WERI-Rb-1 (cell line): ENCODE measurements around the gene CCDC187.

Source experiments
- DNase-seq: peaks from one replicate; pipeline ENCODE4 v3.0.0-alpha.2; 2020
- H3K27ac ChIP-seq: fragments of 250-450 bp; sonication (Bioruptor Pico); 2 replicates; pipeline ENCODE4 v1.5.1; 2020; ENCODE audit warnings: mild to moderate bottlenecking, moderate library complexity
- H3K27me3 ChIP-seq: fragments of 250-450 bp; sonication (Bioruptor Pico); 2 replicates; pipeline ENCODE4 v1.5.1; 2021; ENCODE audit warnings: mild to moderate bottlenecking, low read depth, moderate library complexity; ENCODE audit not compliant: insufficient read depth, severe bottlenecking
- H3K36me3 ChIP-seq: fragments of 250-450 bp; sonication (Bioruptor Pico); 2 replicates; pipeline ENCODE4 v1.5.1; 2020; ENCODE audit warnings: mild to moderate bottlenecking, moderate library complexity
- H3K4me3 ChIP-seq: 2 replicates; pipeline ENCODE4 v1.5.1; 2011; ENCODE audit warnings: low read depth, mild to moderate bottlenecking, control low read depth, low read length
- H3K9me3 ChIP-seq: fragments of 250-450 bp; sonication (Bioruptor Pico); 2 replicates; pipeline ENCODE4 v1.5.1; 2021; ENCODE audit warnings: mild to moderate bottlenecking, moderate library complexity; ENCODE audit not compliant: severe bottlenecking
- TF ChIP-seq, protein P1 (sequence below): IDR thresholded peaks from 2 replicates; pipeline ENCODE4 v1.5.1; 2011; ENCODE audit warnings: low read depth, mild to moderate bottlenecking, control low read depth, inconsistent platforms, low read length

CCDC187 gene

DNA sequence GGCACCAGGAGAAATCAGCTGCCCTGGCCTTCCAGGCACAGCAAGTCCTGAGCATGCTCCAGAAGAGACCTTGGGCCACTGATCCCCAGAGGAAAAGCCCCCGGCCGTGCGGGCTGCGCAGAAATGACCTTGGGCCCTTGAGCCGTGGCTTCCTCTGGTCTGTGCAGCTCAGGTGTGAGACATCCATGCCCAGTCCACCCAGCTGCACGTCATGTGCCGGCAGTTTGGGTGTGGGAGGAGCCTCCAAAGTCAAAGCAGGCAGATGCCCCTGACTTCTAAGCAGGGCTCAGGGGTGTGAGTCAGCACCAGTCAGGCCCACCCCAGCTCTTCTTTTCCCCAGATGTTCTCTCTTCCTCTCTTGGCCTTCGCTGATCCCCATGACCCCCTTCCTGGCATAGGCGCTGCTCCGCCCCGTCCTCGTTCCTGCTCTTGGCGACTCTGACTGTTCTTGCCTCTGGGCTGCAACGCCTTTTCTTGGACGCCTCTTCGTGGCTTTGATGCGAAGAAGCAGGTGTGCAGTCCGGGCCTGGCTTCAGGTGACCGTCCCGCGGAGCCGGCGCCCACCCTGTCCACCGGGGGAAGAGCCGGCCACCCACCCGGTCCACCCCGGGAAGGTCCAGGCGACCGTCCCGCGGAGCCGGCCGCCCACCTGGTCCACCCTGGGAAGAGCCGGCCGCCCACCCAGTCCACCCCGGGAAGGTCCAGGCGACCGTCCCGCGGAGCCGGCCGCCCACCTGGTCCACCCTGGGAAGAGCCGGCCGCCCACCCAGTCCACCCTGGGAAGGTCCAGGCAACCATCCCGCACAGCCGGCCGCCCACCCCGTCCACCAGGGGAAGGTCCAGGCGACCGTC is 52.4 kb downstream of the CCDC187 start:
- Histone ChIP-seq H3K27me3 (no peaks in the 10 kb centered on the region), H3K27ac (no peak overlapping the region), H3K9me3 (no peaks in the 10 kb centered on the region), H3K4me3 (no peak overlapping the region), H3K36me3 (no peaks in the 10 kb centered on the region)
- TF ChIP-seq, protein P1, sequence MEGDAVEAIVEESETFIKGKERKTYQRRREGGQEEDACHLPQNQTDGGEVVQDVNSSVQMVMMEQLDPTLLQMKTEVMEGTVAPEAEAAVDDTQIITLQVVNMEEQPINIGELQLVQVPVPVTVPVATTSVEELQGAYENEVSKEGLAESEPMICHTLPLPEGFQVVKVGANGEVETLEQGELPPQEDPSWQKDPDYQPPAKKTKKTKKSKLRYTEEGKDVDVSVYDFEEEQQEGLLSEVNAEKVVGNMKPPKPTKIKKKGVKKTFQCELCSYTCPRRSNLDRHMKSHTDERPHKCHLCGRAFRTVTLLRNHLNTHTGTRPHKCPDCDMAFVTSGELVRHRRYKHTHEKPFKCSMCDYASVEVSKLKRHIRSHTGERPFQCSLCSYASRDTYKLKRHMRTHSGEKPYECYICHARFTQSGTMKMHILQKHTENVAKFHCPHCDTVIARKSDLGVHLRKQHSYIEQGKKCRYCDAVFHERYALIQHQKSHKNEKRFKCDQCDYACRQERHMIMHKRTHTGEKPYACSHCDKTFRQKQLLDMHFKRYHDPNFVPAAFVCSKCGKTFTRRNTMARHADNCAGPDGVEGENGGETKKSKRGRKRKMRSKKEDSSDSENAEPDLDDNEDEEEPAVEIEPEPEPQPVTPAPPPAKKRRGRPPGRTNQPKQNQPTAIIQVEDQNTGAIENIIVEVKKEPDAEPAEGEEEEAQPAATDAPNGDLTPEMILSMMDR, result no peak
- no peak for DNase-seq

DNA sequence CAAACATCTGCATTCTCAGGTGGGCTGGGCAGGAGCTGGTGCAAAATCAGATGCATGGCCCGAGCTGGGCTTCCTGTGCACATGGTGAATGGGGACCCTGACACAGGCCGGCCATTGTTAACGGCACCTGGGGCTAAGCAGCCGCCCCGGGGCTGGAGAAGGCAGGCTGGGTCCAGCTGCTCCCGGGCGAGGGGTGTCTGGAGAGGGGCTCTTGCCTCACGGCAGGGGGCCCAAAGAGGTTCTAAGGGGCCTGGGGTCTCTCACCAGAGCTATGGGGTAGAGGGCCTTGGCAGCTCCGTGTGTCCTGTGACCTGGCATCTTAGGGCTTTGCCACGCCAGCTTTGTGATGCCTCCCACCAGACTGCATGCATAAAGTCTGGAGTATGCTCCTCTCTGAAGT is 53.2 kb downstream of the CCDC187 start:
- no peak for DNase-seq
- H3K27me3 ChIP-seq, result no peaks in the 10 kb centered on the region
- H3K9me3 ChIP-seq, result no peaks in the 10 kb centered on the region
- no peaks in the 10 kb centered on the region for H3K36me3 ChIP-seq
- TF ChIP-seq, protein P1, result no peak
- no peak overlapping the region for H3K27ac ChIP-seq
- H3K4me3 ChIP-seq, result no peak overlapping the region

DNA sequence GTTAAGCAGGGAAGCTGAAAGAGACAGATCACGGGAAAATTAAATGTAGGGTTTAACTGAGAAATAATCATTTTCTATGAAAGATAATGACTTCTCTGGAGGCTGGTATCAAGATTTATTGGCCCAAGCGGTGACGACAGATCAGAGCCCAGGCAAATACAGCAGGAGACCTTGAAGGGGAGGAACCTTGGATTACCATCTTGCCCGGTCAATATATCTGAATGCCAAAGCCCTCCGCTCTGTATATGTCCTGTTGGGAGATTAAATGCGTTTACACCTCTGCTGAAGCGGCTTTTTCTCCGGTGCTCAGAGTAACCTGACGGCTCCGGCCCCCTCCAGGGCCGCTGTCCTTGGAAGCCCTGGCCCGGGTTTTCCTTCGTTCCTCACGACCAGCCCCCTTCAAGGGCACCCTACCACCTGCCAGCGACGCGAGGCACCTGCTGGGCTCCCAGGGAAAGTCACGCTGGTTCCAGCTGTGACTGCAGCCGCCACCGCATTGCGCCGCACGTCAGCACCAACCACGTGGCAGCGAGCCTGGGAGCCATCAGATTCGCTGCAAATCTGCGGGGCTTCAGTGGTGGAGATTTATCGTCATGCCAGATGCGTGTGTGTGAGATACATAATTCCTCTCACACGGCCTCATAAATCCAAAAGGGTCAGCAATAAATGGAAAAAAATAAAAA is 53.9 kb downstream of the CCDC187 start:
- H3K4me3 ChIP-seq, result no peak overlapping the region
- DNase-seq, result peak; percentile 58
- H3K27ac ChIP-seq, result no peak overlapping the region
- TF ChIP-seq, protein P1, result no peak
- H3K36me3 ChIP-seq, result no peaks in the 10 kb centered on the region
- H3K27me3 ChIP-seq, result no peaks in the 10 kb centered on the region
- no peaks in the 10 kb centered on the region for H3K9me3 ChIP-seq

DNA sequence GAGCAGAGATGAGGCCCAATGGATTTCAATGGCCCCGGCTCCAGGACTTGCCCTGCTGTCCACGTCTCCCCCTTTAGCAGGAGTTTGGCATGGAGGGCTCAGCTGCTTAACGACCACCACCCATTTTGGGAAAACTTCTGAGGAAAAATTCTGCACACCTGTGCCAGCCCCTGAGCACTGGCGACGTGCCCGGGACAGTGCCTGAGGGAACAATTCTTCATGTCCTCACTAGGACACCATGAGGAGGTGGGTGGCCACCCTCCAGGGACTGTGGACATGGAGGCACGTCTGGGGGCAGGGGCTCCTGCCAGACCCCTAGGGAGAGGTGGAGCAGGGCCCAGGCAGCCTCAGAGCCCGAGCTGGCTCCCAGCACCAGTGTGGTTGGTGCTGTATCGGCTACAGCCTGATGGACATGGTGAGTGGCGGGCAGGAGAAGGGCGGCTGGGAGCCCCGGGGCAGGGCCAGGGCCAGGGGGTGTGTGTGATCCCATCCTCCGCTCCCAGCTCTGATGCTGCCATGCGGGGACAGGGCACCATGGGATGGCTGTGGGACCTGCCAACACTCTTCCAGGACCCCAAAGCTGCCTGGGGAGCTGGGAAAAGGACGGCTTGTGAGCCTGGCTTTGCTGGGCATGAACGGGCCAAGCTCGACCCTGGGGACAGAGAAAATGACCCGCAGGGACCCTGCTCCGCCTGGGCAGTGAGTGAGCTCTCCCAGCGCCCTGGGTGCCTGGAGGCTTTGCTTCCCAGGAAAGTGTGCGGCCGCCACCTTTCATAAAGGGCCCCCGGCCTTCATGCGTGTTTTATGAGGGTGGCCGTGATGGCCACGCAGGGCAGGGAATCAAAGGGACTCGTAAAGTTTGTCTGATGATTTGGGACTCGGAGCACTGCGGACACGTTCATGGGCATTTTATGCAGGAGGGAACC is 54.7 kb downstream of the CCDC187 start:
- H3K4me3 ChIP-seq, result no peak overlapping the region
- no peaks in the 10 kb centered on the region for H3K27me3 ChIP-seq
- no peaks in the 10 kb centered on the region for H3K9me3 ChIP-seq
- TF ChIP-seq, protein P1, result no peak
- peaks cover 4% of the 10 kb centered on the region for H3K36me3 ChIP-seq
- H3K27ac ChIP-seq, result no peak overlapping the region
- DNase-seq, result no peak

DNA sequence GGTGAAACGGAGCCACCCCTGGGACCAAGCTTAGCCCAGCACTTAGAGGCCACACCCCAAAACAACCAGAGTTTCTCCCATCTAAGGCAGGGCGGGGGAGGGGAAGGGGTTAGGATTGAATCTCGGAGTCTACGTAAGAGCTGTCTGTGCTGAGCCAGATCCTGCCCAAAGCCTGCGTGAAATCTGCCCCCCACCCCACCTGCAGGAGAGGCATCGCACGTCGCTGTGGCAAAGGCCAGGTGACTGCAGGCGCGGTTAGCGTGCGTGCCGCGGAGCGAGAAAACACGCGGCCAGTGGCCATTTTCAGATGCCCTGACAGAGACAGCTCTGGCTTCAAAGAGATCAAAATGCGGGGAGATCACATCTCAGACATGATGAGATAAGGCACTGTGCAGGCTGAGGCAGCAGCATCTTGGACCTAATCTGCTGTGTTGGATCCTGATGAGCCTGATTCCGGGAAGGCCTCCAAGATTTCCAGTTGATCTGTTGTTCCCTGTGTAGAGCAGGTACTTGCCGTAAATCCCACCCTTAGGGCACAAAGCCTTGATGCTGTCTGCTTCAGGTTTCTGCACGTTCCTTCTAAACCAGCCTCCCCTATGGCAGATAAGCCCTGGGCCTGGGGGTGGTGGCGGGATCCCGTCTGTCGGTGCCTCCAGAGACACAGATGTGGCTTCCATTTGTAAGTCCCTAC is 55.8 kb downstream of the CCDC187 start:
- no peak overlapping the region for H3K4me3 ChIP-seq

More for the DNA sequence above, 55.8 kb downstream of the CCDC187 start:
- H3K27ac ChIP-seq, result peak overlapping the region; percentile 37
- no peaks in the 10 kb centered on the region for H3K9me3 ChIP-seq
- H3K36me3 ChIP-seq, result peaks cover 14% of the 10 kb centered on the region
- DNase-seq, result peak; percentile 45
- TF ChIP-seq, protein P1, result no peak
- no peaks in the 10 kb centered on the region for H3K27me3 ChIP-seq
